Astrocyte (in vitro differentiated cells and primary cell): Measurements from ENCODE around the gene IL17A.

Experiments used
- CTCF ChIP-seq: IDR thresholded peaks from 2 replicates; pipeline ENCODE4 v1.5.1; 2011; ENCODE audit warnings: low read depth, mild to moderate bottlenecking, inconsistent platforms, low read length, moderate library complexity; ENCODE audit not compliant: insufficient read depth
- EZH2 ChIP-seq: IDR thresholded peaks from 2 replicates; pipeline ENCODE4 v1.6.1; 2012; ENCODE audit warnings: mild to moderate bottlenecking, low read length, inconsistent platforms; ENCODE audit not compliant: insufficient read depth

- TF ChIP-seq CTCF (no peak), EZH2 (no peak)
These were observed 41.3 kb downstream of the IL17A start for GRCh38 chr6:52227495-52227894.
